Skeletal muscle tissue (tissue), 5 donors: ENCODE data around the gene RAB36. TPM values are rescaled to one million over a fixed set of nuclear protein-coding genes. Genes with fewer than 3 reads are reported as not detected.

Source experiments
- H3K27ac ChIP-seq: one replicate; pipeline ENCODE4 v1.7.0; 2013; ENCODE audit warnings: mild to moderate bottlenecking, low read depth, low read length, inconsistent platforms
- H3K27me3 ChIP-seq, 3 donors: one replicate each; pipeline ENCODE4 v1.7.0; 2013; ENCODE audit warnings: low read length in 3 of 3; ENCODE audit not compliant: control insufficient read depth in 3 of 3, insufficient read depth in 3 of 3
- H3K36me3 ChIP-seq, 3 donors: one replicate each; pipeline ENCODE4 v1.7.0; 2013; ENCODE audit warnings: low read length in 3 of 3; ENCODE audit not compliant: control insufficient read depth in 3 of 3, insufficient read depth in 3 of 3
- H3K4me1 ChIP-seq, 3 donors: one replicate each; pipeline ENCODE4 v1.7.0; 2013; ENCODE audit warnings: low read length in 3 of 3, mild to moderate bottlenecking in 3 of 3; ENCODE audit not compliant: control insufficient read depth in 3 of 3, insufficient read depth in 3 of 3
- H3K4me3 ChIP-seq, 3 donors: one replicate each; pipeline ENCODE4 v1.7.0; 2013; ENCODE audit warnings: low read length in 3 of 3
- H3K9ac ChIP-seq, 3 donors: one replicate each; pipeline ENCODE4 v1.7.0; 2013; ENCODE audit warnings: low read length in 3 of 3, mild to moderate bottlenecking in 3 of 3, moderate library complexity in 2 of 3, low read depth in 1 of 3
- H3K9me3 ChIP-seq, 3 donors: one replicate each; pipeline ENCODE4 v1.7.0; 2013; ENCODE audit warnings: low read length in 3 of 3; ENCODE audit not compliant: control insufficient read depth in 3 of 3
- small RNA-seq: library from RNA; depleted of rRNA; stranded (forward); fragments of <200 nt; gene quantifications from one replicate; pipeline ENCODE3, GENCODE V24; 2014
- total RNA-seq: library from RNA; depleted of rRNA; stranded (reverse); fragments of >200 nt; gene quantifications from one replicate; pipeline ENCODE4 v1.2.3, GENCODE V29; 2014
- donor health status: Osteomylitis.

RAB36 gene
- total RNA-seq, 1 donor from 2014 or later, result 0.52 TPM

DNA sequence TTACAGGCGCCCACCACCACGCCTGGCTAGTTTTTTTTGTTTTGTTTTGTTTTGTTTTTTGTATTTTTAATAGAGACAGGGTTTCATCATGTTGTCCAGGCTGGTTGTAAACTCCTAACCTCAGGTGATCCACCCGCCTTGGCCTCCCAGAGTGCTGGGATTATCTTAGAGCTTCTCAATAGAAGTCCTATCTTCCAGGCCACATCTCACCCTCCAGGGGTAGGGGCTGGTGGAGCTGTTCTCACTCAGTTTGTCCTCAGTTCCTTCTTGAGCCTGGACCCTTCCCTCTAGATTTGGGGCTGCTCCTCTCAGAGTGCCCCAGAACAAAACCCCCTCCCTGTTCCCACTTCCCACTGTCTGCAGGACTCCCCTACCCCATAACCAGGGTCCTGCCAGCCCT is 66.3 kb downstream of the RAB36 start:
- peaks cover 14 to 24% (median 19%) of the 10 kb centered on the region in 3 donors for H3K27me3 ChIP-seq
- H3K27ac ChIP-seq, result no peak overlapping the region
- no peak overlapping the region for H3K9ac ChIP-seq
- H3K4me1 ChIP-seq, result peaks cover 22 to 27% (median 26%) of the 10 kb centered on the region in 3 donors
- no peak overlapping the region for H3K4me3 ChIP-seq
- H3K9me3 ChIP-seq, result no peaks in the 10 kb centered on the region
- H3K36me3 ChIP-seq, result peaks cover 0 to 2% (median 0%) of the 10 kb centered on the region in 3 donors

DNA sequence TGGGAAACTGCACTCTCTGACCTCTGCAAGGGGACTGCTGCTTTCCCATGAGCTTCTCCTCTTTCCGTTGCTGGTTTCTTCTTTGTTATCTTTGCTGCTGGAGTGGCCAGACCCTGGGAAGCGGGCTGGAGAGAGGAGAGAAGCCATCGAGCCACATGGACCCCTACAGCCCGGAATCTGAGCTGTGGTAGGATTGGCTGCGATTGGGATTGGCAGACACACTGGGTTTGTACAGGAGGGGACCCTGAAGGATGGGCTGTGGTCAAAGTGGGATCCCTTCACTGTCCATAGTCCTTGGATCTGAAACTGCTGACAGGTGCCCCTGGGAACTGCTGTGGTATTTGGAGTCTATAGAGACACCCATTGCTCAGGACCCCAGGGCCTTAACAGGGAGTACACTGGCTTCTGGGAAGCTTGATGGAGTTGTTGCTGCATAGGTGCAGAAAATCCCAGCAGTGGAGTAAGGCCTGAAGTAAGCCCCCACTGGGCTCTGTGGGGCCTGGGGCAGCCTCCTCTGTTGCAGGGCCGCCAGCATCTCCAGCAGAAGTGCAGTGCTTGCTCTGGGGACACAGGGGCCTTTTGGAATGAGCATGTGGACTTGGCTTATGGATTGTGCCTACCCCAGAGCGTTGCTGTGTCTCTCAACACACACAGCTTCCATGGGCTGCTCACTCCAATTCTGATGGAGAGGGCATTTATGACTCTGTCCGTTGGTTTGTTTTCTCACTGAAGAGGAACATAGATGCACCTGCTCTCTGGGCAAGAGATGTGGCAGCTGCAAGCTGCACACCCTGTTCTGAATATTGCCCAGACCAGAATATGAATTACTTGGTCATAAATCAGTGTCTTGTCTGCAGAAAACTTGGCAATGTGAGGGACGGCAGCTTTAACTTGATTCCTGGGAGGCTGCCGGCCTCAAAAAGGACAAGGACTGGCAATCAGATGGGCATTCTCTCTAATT is 67.1 kb downstream of the RAB36 start:
- Histone ChIP-seq H3K36me3 (peaks cover 0 to 2% (median 0%) of the 10 kb centered on the region in 3 donors), H3K4me3 (no peak overlapping the region), H3K4me1 (peaks cover 29 to 33% (median 31%) of the 10 kb centered on the region in 3 donors), H3K9me3 (no peaks in the 10 kb centered on the region), H3K27ac (no peak overlapping the region), H3K9ac (peak overlapping the region in 1 of 3 donors; percentile 28), H3K27me3 (peaks cover 18 to 31% (median 22%) of the 10 kb centered on the region in 3 donors)

DNA sequence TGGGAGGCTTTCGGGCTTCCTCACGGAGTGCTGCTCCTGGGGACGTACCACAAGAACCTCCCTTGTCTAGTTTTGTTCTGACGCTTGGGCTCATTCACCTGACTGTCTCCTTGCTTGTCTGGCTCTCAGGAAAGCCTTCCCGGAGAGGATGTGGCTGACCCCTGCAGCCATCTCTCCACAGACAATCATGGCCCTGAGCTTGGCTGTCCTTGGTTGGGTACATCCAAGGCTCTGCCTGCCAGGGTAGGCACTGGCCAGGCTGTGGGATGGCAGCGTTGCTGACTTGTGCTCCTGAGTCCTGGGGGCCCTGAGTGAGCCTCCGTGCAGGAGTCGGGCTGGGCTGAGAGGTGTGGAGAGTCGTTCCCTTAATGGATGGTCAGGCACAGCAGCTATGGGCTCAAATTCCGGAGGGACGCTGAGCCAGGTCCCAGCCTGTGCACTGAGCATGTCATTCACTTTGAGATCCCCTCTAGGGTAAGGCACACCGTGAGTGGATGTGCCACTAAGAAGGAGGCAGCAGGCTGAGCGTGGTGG is 67.8 kb downstream of the RAB36 start:
- Histone ChIP-seq H3K27me3 (peaks cover 18 to 32% (median 29%) of the 10 kb centered on the region in 3 donors), H3K4me1 (peaks cover 36 to 39% (median 39%) of the 10 kb centered on the region in 3 donors), H3K9me3 (no peaks in the 10 kb centered on the region), H3K36me3 (no peaks in the 10 kb centered on the region), H3K4me3 (no peak overlapping the region), H3K9ac (no peak overlapping the region), H3K27ac (no peak overlapping the region)

DNA sequence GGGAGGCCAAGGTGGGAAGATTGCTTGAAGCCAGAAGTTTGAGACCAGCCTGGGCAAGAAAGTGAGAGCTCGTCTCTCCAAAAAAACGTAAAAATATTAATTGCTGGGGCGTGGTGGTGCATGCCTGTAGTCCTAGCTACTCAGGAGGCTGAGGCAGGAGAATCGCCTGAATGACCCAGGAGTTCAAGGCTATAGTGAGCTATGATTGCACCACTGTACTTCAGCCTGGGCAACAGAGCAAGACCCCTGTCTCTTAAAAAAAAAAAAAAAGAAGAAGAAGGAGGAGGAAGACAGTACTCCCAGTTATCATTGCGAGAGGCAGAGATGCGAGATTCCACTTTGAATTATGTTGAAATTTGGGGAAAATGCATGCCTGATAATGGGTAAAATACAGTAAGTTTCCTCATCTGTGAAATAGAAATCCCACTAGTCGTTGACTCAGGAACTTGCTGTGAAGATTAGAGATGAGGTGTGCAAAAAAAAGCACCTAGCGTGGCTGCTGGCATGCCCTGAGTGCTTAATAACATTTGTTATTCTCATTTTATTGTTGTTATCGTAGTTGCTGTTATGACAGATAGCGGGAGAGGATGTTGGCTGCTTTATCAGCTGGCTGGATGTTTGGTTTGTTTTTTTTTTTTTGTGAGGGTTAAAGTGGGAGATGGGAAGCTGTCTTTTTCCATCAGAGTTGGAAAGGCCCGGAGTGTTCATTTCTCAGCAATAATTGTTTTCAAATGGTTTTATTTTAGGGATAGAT is 68.5 kb downstream of the RAB36 start:
- Histone ChIP-seq H3K27me3 (peaks cover 23 to 36% (median 35%) of the 10 kb centered on the region in 3 donors), H3K9ac (no peak overlapping the region), H3K4me3 (no peak overlapping the region), H3K4me1 (peaks cover 42 to 46% (median 45%) of the 10 kb centered on the region in 3 donors), H3K9me3 (no peaks in the 10 kb centered on the region), H3K36me3 (no peaks in the 10 kb centered on the region), H3K27ac (peak overlapping the region; percentile 51)

Small RNA genes within 50 kb of the gene (small RNA-seq; reads per million reads assigned to genes)
- gene BCRP8 (not detected), gene RF00017 (not detected), gene RF00066 (not detected)

Other genes with a start within 250 kb of the RAB36 start
- 2.1 TPM for gene GNAZ, start 75.0 kb upstream of the RAB36 start, total RNA-seq
- gene RSPH14, start 3.5 kb upstream of the RAB36 start, total RNA-seq, result under 0.01 TPM
- gene BCR, start 35.0 kb downstream of the RAB36 start, total RNA-seq, result 12.5 TPM